ENCODE data around the gene RFX2.

RFX2 gene

GRCh38 chr19:5950741-5951140 is 159.6 kb downstream of the RFX2 start:
- DNase-seq = no peak

- DNase-seq = no peak
Measured at GRCh38 chr19:5949792-5950305, 160.5 kb downstream of the RFX2 start.

- DNase-seq = no peak
Measured at GRCh38 chr19:5948752-5949564, 161.3 kb downstream of the RFX2 start.

- no peak for DNase-seq
Measured at GRCh38 chr19:5947435-5947834, 162.9 kb downstream of the RFX2 start.

DNA sequence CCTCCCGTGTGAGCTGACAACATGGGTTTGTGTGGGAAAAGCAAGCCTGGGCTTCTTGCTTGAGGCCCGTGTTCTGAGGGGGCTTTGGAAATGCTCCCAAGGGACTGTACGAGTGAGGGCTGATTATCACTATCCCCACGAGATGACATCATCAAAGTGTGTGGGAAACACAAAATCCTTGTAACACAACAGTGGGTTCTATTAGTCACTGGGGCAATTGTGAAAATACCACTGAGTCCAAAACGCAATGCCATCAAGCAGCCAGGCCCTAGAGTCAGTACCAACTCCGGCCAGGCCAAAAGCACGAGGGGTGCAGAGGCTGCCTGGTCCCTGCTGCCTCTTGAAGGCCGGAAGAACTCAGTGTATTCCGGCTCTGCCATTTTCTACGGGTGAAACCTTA is 166.7 kb downstream of the RFX2 start:
- no peak for DNase-seq
